Nephron progenitor cell (in vitro differentiated cells): Measurements from ENCODE around the gene DDAH1.

Experiments
- DNase-seq: peaks from one replicate; pipeline ENCODE4 v3.0.0; 2021
- H3K27ac Mint-ChIP-seq: 2 replicates; pipeline ENCODE4 v1.8.0; 2021; ENCODE audit warnings: mild to moderate bottlenecking, moderate library complexity, mixed read lengths
- H3K27me3 Mint-ChIP-seq: 2 replicates; pipeline ENCODE4 v1.8.0; 2021; ENCODE audit warnings: mild to moderate bottlenecking, low read depth, mixed read lengths; ENCODE audit not compliant: poor library complexity
- H3K36me3 Mint-ChIP-seq: 2 replicates; pipeline ENCODE4 v1.8.0; 2021; ENCODE audit warnings: low read depth, mixed read lengths
- H3K4me1 Mint-ChIP-seq: 2 replicates; pipeline ENCODE4 v1.8.0; 2021; ENCODE audit warnings: mixed read lengths
- H3K4me3 Mint-ChIP-seq: 2 replicates; pipeline ENCODE4 v1.8.0; 2021; ENCODE audit warnings: mild to moderate bottlenecking, moderate library complexity, mixed read lengths
- H3K9me3 Mint-ChIP-seq: 2 replicates; pipeline ENCODE4 v1.8.0; 2021; ENCODE audit warnings: mild to moderate bottlenecking, moderate library complexity, mixed read lengths
- TF ChIP-seq, protein P1 (sequence below): fragments of 200-600 bp; sonication (generic); IDR thresholded peaks from 2 replicates; pipeline ENCODE4 v1.5.0; 2021; ENCODE audit warnings: antibody characterized with exemption

Gene DDAH1

DNA sequence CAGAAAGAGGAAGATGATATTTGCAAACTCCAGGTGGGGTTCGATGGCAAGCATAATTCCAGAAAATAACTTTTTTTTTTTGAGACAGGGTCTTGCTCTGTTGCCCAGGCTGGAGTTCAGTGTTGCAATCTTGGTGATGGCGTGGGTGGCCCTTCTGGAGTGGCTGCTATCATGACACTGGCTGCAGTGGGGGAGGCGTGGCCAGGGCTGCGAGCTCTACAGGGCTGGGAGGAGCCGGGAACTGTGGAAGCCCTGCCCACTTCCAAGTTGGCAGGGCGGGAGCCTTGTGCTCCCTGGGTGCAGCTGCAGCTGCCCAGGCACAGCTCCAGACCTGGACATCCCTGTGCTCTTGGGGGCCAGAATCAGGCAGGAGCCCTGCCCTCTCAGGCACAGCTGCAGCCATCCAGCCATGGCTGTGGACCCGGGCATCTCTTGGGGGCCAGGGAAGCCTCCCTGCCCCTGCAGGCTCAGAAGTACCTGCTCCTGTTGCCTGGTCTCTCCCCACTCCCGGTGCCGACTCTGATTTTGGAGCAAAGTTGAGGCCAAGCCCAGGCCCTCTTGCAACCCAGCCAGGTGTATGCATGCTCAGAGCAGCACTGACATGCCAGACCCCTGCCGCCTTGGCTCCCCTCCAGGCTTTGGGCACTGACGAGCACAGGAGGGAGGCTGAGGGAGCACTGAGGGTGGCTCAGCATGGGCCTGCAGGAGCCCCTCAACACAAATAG is 181.3 kb downstream of the DDAH1 start:
- Mint-ChIP-seq H3K36me3 (no peaks in the 10 kb centered on the region), H3K27ac (no peak overlapping the region), H3K27me3 (peaks cover 18% of the 10 kb centered on the region), H3K4me3 (no peak overlapping the region), H3K9me3 (no peaks in the 10 kb centered on the region), H3K4me1 (peaks cover 12% of the 10 kb centered on the region)
- TF ChIP-seq, protein P1, sequence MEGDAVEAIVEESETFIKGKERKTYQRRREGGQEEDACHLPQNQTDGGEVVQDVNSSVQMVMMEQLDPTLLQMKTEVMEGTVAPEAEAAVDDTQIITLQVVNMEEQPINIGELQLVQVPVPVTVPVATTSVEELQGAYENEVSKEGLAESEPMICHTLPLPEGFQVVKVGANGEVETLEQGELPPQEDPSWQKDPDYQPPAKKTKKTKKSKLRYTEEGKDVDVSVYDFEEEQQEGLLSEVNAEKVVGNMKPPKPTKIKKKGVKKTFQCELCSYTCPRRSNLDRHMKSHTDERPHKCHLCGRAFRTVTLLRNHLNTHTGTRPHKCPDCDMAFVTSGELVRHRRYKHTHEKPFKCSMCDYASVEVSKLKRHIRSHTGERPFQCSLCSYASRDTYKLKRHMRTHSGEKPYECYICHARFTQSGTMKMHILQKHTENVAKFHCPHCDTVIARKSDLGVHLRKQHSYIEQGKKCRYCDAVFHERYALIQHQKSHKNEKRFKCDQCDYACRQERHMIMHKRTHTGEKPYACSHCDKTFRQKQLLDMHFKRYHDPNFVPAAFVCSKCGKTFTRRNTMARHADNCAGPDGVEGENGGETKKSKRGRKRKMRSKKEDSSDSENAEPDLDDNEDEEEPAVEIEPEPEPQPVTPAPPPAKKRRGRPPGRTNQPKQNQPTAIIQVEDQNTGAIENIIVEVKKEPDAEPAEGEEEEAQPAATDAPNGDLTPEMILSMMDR = no peak
- no peak for DNase-seq

DNA sequence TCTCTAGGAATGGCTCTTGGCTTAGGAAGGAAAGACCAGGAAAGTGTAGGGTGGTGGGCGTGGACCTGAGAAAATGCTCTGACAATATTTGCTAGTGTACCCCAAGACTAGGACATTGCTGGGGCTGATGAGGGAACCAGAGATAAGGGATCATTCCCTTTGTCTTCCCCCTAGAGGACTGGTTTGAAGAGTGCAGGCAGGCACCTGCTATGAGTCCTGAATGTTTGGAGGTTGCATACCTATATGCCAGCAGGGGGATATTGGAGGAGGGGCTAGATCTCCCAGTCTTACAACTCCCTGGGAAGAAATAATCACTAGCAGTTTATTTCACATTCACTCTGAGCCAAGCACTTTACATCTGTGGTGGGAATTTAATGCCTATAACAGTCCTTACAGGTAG is 182.5 kb downstream of the DDAH1 start:
- no peak for DNase-seq
- Mint-ChIP-seq H3K4me1 (peaks cover 12% of the 10 kb centered on the region), H3K4me3 (no peak overlapping the region), H3K9me3 (no peaks in the 10 kb centered on the region), H3K27me3 (peaks cover 18% of the 10 kb centered on the region), H3K36me3 (no peaks in the 10 kb centered on the region), H3K27ac (no peak overlapping the region)
- TF ChIP-seq, protein P1 = no peak

DNA sequence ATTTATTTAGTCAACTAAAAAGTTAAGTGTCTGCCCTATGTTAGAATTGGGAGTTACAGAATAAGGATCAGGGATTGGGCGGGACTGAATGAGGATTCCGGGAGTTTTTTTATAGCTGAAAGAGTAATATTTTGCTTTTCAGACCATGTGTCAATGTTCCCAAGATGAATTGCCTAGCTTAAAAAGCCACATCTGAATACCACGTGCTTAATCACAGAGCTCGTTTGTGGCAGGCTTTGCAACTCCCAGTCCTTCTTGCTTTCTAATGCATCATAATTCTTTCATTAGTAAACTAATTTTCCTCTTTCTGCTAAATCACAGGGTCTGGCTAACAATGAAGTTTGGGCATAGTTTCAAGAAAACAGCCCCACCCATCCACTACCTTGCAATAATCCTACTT is 184.3 kb downstream of the DDAH1 start:
- H3K36me3 Mint-ChIP-seq = no peaks in the 10 kb centered on the region
- no peaks in the 10 kb centered on the region for H3K9me3 Mint-ChIP-seq
- H3K27ac Mint-ChIP-seq = no peak overlapping the region
- TF ChIP-seq, protein P1 = no peak
- H3K4me1 Mint-ChIP-seq = peaks cover 14% of the 10 kb centered on the region
- no peak for DNase-seq
- H3K4me3 Mint-ChIP-seq = no peak overlapping the region
- H3K27me3 Mint-ChIP-seq = peaks cover 13% of the 10 kb centered on the region

DNA sequence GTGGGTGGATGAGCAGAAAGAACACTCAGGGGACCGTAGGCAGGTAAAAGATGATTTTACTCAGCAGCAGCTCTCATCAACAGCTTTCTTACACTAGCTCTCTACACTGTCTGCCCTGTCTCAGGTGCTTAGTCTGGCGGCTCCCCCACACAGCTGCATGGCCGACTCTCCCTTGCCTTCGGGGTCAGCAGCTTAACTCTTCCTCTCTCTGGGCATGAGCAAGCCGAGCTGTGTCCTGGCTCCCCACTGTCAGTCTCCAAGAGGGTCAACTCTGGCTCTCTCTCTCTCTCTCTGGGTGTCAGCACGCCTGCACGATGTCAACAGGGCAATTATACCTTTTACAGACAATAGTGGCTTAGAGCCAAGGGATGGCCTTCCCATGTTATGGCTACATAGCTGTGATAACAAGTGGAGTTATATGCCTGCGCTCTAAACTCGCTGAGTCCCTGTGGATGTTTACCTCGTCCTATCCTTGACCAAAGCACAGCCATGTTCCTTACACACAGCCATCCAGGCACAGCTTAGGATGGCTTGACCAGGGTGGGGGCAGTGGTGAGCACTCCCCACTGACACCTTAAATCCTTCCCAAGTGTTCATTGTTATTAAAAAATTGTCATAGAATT is 185.4 kb downstream of the DDAH1 start:
- H3K27me3 Mint-ChIP-seq = peaks cover 13% of the 10 kb centered on the region
- no peak overlapping the region for H3K4me3 Mint-ChIP-seq
- no peaks in the 10 kb centered on the region for H3K9me3 Mint-ChIP-seq
- H3K36me3 Mint-ChIP-seq = no peaks in the 10 kb centered on the region
- peaks cover 25% of the 10 kb centered on the region for H3K4me1 Mint-ChIP-seq
- H3K27ac Mint-ChIP-seq = no peak overlapping the region
- TF ChIP-seq, protein P1 = no peak
- no peak for DNase-seq

DNA sequence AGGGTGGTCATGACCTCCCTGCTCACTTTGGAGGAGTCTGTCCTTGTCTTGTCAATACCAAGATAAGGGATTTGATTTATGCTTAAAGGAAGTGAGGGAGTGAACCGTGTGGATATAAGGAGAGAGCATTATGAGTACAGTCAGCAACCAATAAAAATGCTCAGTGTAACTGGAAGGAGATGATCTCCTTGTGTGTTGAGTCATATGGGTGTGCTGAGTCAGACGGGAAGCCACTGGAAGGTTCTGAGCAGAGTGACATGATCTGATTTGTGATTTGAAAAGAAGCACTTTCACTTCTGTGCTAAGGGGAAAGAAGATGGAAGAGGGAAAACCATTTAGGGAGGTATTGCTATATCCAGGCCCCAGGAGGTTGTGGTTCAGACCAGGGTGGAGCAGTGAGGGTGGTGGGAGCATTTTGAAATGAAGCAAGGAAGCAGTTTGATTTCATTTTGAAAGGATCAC is 186.1 kb downstream of the DDAH1 start:
- H3K9me3 Mint-ChIP-seq = no peaks in the 10 kb centered on the region
- no peak for DNase-seq
- TF ChIP-seq, protein P1 = no peak
- peaks cover under 1% of the 10 kb centered on the region for H3K36me3 Mint-ChIP-seq
- H3K4me1 Mint-ChIP-seq = peaks cover 31% of the 10 kb centered on the region
- no peak overlapping the region for H3K27ac Mint-ChIP-seq
- peaks cover 13% of the 10 kb centered on the region for H3K27me3 Mint-ChIP-seq
- H3K4me3 Mint-ChIP-seq = no peak overlapping the region
